ENCODE data around the gene ARID5B. TPM values are rescaled to one million over a fixed set of nuclear protein-coding genes. Genes with fewer than 3 reads are reported as not detected.

The ARID5B gene
- total RNA-seq, 1 experiment from 2014 or later: 0.04 TPM

GRCh38 chr10:61963669-61964058 is 62.2 kb downstream of the ARID5B start:
- Histone ChIP-seq H4K5ac (ENCODE audit: insufficient read length, low read depth, low read length) (no peak overlapping the region), H2AK5ac (ENCODE audit: insufficient read length, low read length) (no peak overlapping the region), H4K8ac (replicated peaks; ENCODE audit: insufficient read length, low read depth, low read length) (no peak overlapping the region), H2BK15ac (ENCODE audit: low read depth, low read length) (no peak overlapping the region), H3K18ac (ENCODE audit: insufficient read length, low read depth, low read length) (no peak overlapping the region), H3K27me3 (ENCODE audit: insufficient read depth, low read length) (no peaks in the 10 kb centered on the region), H2BK120ac (ENCODE audit: low read depth, low read length, poor library complexity, severe bottlenecking) (no peak overlapping the region), H4K20me1 (ENCODE audit: control insufficient read depth, insufficient read depth, insufficient read length) (no peaks in the 10 kb centered on the region), H3K23ac (ENCODE audit: insufficient read length, low read depth, low read length) (no peak overlapping the region), H3K79me2 (ENCODE audit: insufficient read depth, low read length) (no peaks in the 10 kb centered on the region), H2BK5ac (ENCODE audit: insufficient read length, low read length) (no peak overlapping the region), H3K56ac (ENCODE audit: insufficient read length, low read depth, low read length) (no peak overlapping the region), H3K79me1 (ENCODE audit: insufficient read depth, low read depth, low read length, poor library complexity, severe bottlenecking) (no peaks in the 10 kb centered on the region), H3T11ph (ENCODE audit: low read length) (no peak overlapping the region), H2BK12ac (ENCODE audit: insufficient read length, low read depth, low read length) (no peak overlapping the region), H3K14ac (ENCODE audit: insufficient read depth, low read length) (no peak overlapping the region; the same call in 1 of the 2 replicates), H3K4ac (ENCODE audit: low read depth, low read length) (no peak overlapping the region), H3K23me2 (ENCODE audit: insufficient read length, low read depth, low read length, poor library complexity, severe bottlenecking) (no peaks in the 10 kb centered on the region), H4K91ac (ENCODE audit: insufficient read length, low read depth, low read length) (no peak overlapping the region), H3K9ac (ENCODE audit: extremely low read depth, insufficient read length, low read length) (no peak overlapping the region), H3K4me2 (ENCODE audit: insufficient read depth, insufficient read length, low read length) (no peak overlapping the region), H2AFZ (ENCODE audit: low read length) (no peak overlapping the region), H3K27ac (ENCODE audit: insufficient read length, low read depth, low read length) (no peak overlapping the region), H2BK20ac (ENCODE audit: low read depth, low read length, poor library complexity, severe bottlenecking) (no peak overlapping the region), H3K9me3 (ENCODE audit: control insufficient read depth, low read depth, low read length) (no peaks in the 10 kb centered on the region), H3K4me1 (ENCODE audit: insufficient read depth, low read length) (no peaks in the 10 kb centered on the region; the same call in 1 of the 2 replicates)
- no peaks in the 10 kb centered on the region for H3K36me3 Mint-ChIP-seq (ENCODE audit: insufficient read depth in 1 of 3, low read depth in 3 of 3)
- no peaks in the 10 kb centered on the region for H3K9me3 Mint-ChIP-seq
- no peak overlapping the region for H3K4me3 Mint-ChIP-seq
- H3K27me3 Mint-ChIP-seq (ENCODE audit: low read depth): no peaks in the 10 kb centered on the region
- TF ChIP-seq, protein P1, sequence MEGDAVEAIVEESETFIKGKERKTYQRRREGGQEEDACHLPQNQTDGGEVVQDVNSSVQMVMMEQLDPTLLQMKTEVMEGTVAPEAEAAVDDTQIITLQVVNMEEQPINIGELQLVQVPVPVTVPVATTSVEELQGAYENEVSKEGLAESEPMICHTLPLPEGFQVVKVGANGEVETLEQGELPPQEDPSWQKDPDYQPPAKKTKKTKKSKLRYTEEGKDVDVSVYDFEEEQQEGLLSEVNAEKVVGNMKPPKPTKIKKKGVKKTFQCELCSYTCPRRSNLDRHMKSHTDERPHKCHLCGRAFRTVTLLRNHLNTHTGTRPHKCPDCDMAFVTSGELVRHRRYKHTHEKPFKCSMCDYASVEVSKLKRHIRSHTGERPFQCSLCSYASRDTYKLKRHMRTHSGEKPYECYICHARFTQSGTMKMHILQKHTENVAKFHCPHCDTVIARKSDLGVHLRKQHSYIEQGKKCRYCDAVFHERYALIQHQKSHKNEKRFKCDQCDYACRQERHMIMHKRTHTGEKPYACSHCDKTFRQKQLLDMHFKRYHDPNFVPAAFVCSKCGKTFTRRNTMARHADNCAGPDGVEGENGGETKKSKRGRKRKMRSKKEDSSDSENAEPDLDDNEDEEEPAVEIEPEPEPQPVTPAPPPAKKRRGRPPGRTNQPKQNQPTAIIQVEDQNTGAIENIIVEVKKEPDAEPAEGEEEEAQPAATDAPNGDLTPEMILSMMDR (conservative IDR thresholded peaks at IDR 0.05): no peak
- no peak overlapping the region; a peak in 1 of 7 replicates for H3K27ac Mint-ChIP-seq
- no CpG with 5 or more reads among the region's 2 CpGs for WGBS (ENCODE audit: extremely low coverage, insufficient read length, low lambda C conversion rate)
- H3K4me1 Mint-ChIP-seq: peaks cover 8 to 12% of the 10 kb centered on the region in 2 experiments
- DNase-seq: no peak
